Breast epithelium (tissue), 3 donors: ENCODE results near the gene SYNGR1.

Source experiments
- CTCF ChIP-seq, 3 donors: fragments of 450-650 bp; IDR thresholded peaks; one replicate each; pipeline ENCODE4 v1.5.1; 2016 to 2017; ENCODE audit warnings: antibody characterized with exemption in 3 of 3, mild to moderate bottlenecking in 3 of 3, moderate library complexity in 3 of 3
- POLR2A ChIP-seq: fragments of 450-650 bp; IDR thresholded peaks from one replicate; pipeline ENCODE4 v1.6.1; 2016; ENCODE audit warnings: antibody characterized with exemption, mild to moderate bottlenecking, moderate library complexity
- POLR2AphosphoS5 ChIP-seq, 3 donors: sonication (generic); formaldehyde crosslinking; IDR thresholded peaks; one replicate each; pipeline ENCODE4 v1.6.1; 2017; ENCODE audit warnings: antibody characterized with exemption in 3 of 3

- TF ChIP-seq CTCF (IDR thresholded peaks at IDR 0.05) (no peak), POLR2A (no peak), POLR2AphosphoS5 (IDR thresholded peaks at IDR 0.05) (no peak)
Measured at GRCh38 chr22:39433476-39434242, 83.9 kb downstream of the SYNGR1 start.
